HEK293 (cell line): ENCODE data around the gene SLC22A4.

ENCODE experiments used
- CTCF ChIA-PET: fragments of 350-600 bp; formaldehyde crosslinking; extraction: SDS; loops from one replicate; lab custom pipeline; 2021; ENCODE audit warnings: antibody characterized with exemption; lab: Yijun Ruan, JAX
- POLR2A ChIA-PET: fragments of 300-600 bp; formaldehyde crosslinking; extraction: SDS; loops from one replicate; lab custom pipeline; 2020; ENCODE audit warnings: antibody characterized with exemption, inconsistent platforms; lab: Yijun Ruan, JAX
- H3K27ac ChIP-seq: fragments of 200-500 bp; sonication (Bioruptor generic); 2 replicates; pipeline ENCODE4 v1.5.1; 2014; ENCODE audit warnings: low read depth, low read length, control low read depth, inconsistent platforms; ENCODE audit errors: extremely low read depth
- H3K36me3 ChIP-seq, 2 experiments: fragments of 200-500 bp in 1 of 2; sonication (Bioruptor generic) in 1 of 2; 1 replicate in 1 of 2; 2 replicates in 1 of 2; pipeline ENCODE4 v1.5.1; 2014 to 2017; ENCODE audit warnings: inconsistent platforms in 2 of 2, low read length in 2 of 2; ENCODE audit not compliant: control insufficient read depth in 2 of 2, insufficient read depth in 1 of 2
- H3K4me1 ChIP-seq: fragments of 200-500 bp; sonication (Bioruptor generic); 2 replicates; pipeline ENCODE4 v1.5.1; 2014; ENCODE audit warnings: mild to moderate bottlenecking, low read length, inconsistent platforms; ENCODE audit not compliant: control insufficient read depth, insufficient read depth
- H3K4me3 ChIP-seq: 2 replicates; pipeline ENCODE4 v1.5.1; 2011; ENCODE audit warnings: low read depth, mild to moderate bottlenecking, control low read depth, low read length, moderate library complexity
- H3K9me3 ChIP-seq: fragments of 200-500 bp; sonication (Bioruptor generic); 2 replicates; pipeline ENCODE4 v1.5.1; 2014; ENCODE audit warnings: low read depth, low read length, inconsistent platforms; ENCODE audit not compliant: control insufficient read depth, insufficient read depth
- KLF8 ChIP-seq: fragments of 450-650 bp; formaldehyde crosslinking; IDR thresholded peaks from 2 replicates; pipeline ENCODE4 v1.5.1; 2016; ENCODE audit warnings: missing biosample characterization, missing genetic modification characterization
- KLF9 ChIP-seq: fragments of 450-650 bp; formaldehyde crosslinking; IDR thresholded peaks from 2 replicates; pipeline ENCODE4 v1.5.1; 2016; ENCODE audit warnings: missing biosample characterization, missing genetic modification characterization, low read depth
- SP2 ChIP-seq: fragments of 450-650 bp; formaldehyde crosslinking; IDR thresholded peaks from 2 replicates; pipeline ENCODE4 v1.5.1; 2016; ENCODE audit warnings: missing biosample characterization, missing genetic modification characterization
- ZBTB8A ChIP-seq: fragments of 450-650 bp; formaldehyde crosslinking; IDR thresholded peaks from 2 replicates; pipeline ENCODE4 v1.5.1; 2016; ENCODE audit warnings: missing biosample characterization, missing genetic modification characterization
- ZNF132 ChIP-seq: fragments of 450-650 bp; formaldehyde crosslinking; IDR thresholded peaks from 2 replicates; pipeline ENCODE4 v1.5.1; 2017; ENCODE audit warnings: missing biosample characterization, missing genetic modification characterization, borderline replicate concordance
- ZNF146 ChIP-seq: fragments of 450-650 bp; formaldehyde crosslinking; IDR thresholded peaks from 2 replicates; pipeline ENCODE4 v1.5.1; 2016; ENCODE audit warnings: missing biosample characterization, missing genetic modification characterization
- ZNF239 ChIP-seq: fragments of 450-650 bp; formaldehyde crosslinking; IDR thresholded peaks from 2 replicates; pipeline ENCODE4 v1.5.1; 2016; ENCODE audit warnings: missing biosample characterization, missing genetic modification characterization
- ZNF324 ChIP-seq: fragments of 450-650 bp; formaldehyde crosslinking; IDR thresholded peaks from 2 replicates; pipeline ENCODE4 v1.5.1; 2016; ENCODE audit warnings: missing biosample characterization, missing genetic modification characterization
- ZNF558 ChIP-seq: fragments of 450-650 bp; formaldehyde crosslinking; IDR thresholded peaks from 2 replicates; pipeline ENCODE4 v1.5.1; 2016; ENCODE audit warnings: missing biosample characterization, missing genetic modification characterization
- ZNF571 ChIP-seq: fragments of 450-650 bp; formaldehyde crosslinking; IDR thresholded peaks from 2 replicates; pipeline ENCODE4 v1.5.0; 2017; ENCODE audit warnings: missing biosample characterization, missing genetic modification characterization
- ZNF621 ChIP-seq: fragments of 450-650 bp; formaldehyde crosslinking; IDR thresholded peaks from 2 replicates; pipeline ENCODE4 v1.5.1; 2017; ENCODE audit warnings: missing biosample characterization, missing genetic modification characterization
- ZNF785 ChIP-seq: fragments of 450-650 bp; formaldehyde crosslinking; IDR thresholded peaks from 2 replicates; pipeline ENCODE4 v1.5.1; 2016; ENCODE audit warnings: missing biosample characterization, missing genetic modification characterization
- TF ChIP-seq, protein P1 (sequence below): fragments of 450-650 bp; formaldehyde crosslinking; IDR thresholded peaks from 2 replicates; pipeline ENCODE4 v1.5.1; 2017; ENCODE audit warnings: missing biosample characterization, missing genetic modification characterization
- TF ChIP-seq, protein P2 (sequence below): fragments of 450-650 bp; formaldehyde crosslinking; IDR thresholded peaks from 2 replicates; pipeline ENCODE4 v1.5.1; 2016; ENCODE audit warnings: missing biosample characterization, missing genetic modification characterization
- TF ChIP-seq, protein P3 (sequence below): fragments of 450-650 bp; formaldehyde crosslinking; IDR thresholded peaks from 2 replicates; pipeline ENCODE4 v1.5.1; 2016; ENCODE audit warnings: missing biosample characterization, missing genetic modification characterization
- TF ChIP-seq, protein P4 (sequence below): fragments of 450-650 bp; formaldehyde crosslinking; IDR thresholded peaks from 2 replicates; pipeline ENCODE4 v1.5.1; 2016; ENCODE audit warnings: missing biosample characterization, missing genetic modification characterization

SLC22A4 gene

DNA sequence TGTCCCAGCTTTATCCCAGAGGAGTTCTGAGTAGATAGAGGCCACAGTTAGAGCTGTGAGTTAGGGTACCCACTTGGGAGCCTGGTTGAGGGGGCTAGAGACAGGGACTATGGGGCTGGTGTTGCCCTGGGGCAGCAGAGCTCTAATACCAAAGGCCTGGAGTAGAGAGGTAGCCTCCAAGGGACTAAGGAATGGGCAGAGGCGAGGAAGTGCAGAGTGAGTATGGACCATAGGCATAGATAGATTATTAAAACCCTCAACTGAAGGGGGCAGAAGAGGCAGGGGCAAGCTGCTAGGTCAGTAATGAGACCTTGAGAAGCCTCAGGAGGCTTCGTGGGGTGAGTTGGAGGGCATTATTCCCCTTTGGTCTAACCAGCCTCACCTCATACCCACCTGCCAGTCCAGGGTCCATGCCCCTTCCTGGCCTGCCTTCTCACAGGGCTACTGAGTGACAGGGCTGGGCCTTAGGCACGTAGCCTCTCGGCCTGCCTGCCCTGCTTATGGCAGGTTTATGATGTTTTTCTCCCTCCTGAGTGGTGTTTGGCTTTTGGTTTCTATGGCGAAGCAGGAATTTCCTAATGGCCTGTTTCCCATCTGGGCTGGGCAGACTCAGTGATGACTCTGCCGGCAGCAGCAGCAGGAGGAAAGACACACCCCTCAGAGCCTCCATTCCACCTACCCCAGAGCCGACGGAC lies 28.7 kb upstream of the SLC22A4 start (continued):
- TF ChIP-seq, protein P1, sequence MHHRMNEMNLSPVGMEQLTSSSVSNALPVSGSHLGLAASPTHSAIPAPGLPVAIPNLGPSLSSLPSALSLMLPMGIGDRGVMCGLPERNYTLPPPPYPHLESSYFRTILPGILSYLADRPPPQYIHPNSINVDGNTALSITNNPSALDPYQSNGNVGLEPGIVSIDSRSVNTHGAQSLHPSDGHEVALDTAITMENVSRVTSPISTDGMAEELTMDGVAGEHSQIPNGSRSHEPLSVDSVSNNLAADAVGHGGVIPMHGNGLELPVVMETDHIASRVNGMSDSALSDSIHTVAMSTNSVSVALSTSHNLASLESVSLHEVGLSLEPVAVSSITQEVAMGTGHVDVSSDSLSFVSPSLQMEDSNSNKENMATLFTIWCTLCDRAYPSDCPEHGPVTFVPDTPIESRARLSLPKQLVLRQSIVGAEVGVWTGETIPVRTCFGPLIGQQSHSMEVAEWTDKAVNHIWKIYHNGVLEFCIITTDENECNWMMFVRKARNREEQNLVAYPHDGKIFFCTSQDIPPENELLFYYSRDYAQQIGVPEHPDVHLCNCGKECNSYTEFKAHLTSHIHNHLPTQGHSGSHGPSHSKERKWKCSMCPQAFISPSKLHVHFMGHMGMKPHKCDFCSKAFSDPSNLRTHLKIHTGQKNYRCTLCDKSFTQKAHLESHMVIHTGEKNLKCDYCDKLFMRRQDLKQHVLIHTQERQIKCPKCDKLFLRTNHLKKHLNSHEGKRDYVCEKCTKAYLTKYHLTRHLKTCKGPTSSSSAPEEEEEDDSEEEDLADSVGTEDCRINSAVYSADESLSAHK (tag by site-specific recombination): no peak
- peak; percentile 24; the same call in 1 of the 2 replicates for TF ChIP-seq SP2 (tag by site-specific recombination)
- no peak for TF ChIP-seq ZNF239 (tag by site-specific recombination)
- 0 out of 2 replicates have a peak, but pooled peaks have one; percentile 14 for TF ChIP-seq ZBTB8A
- TF ChIP-seq, protein P2, sequence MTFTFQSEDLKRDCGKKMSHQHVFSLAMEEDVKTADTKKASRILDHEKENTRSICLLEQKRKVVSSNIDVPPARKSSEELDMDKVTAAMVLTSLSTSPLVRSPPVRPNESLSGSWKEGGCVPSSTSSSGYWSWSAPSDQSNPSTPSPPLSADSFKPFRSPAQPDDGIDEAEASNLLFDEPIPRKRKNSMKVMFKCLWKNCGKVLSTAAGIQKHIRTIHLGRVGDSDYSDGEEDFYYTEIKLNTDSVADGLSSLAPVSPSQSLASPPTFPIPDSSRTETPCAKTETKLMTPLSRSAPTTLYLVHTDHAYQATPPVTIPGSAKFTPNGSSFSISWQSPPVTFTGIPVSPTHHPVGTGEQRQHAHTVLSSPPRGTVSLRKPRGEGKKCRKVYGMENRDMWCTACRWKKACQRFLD (tag by site-specific recombination): no peak
- TF ChIP-seq KLF9 (tag by site-specific recombination): peak; percentile 23; the same call in 1 of the 2 replicates
- no peak for TF ChIP-seq ZNF621 (tag by site-specific recombination)

DNA sequence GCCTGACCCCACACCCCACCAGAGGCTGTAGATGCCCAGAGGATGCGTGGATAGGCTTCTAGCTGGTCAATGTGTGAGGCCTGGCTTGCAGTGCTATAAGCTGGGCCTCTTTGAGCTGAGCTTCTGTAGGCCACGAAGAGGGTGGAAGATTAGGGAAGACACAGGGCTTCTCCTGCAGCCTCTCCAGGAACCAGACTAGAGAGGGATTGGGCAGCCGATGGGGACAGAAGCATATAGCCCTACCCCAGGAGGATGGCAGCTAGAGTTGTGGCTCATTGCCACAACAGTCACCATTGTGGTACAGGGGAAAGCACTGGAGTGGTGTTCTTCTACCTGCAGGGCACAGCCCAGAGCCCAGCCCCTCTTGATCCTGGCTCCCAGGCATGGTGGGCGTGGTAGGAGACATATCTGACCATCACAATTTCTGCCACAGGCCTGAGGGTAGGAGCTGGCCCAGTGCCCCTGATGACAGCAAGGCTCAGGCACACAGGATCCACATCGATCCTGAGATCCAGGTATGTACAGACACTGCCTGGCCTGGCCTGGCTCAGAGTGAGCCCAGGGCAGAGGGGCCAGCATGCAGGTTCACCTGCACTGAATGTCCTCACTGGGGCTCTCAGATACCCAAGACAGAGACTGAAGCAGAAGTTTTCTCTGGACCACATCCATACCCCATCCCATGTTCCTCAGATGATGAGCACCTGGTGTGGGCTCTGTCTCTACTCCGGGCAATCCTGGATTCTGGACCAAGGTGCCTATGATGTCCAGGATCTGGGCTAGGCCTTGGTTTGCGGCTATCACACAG lies 28.0 kb upstream of the SLC22A4 start:
- TF ChIP-seq ZNF558 (tag by site-specific recombination) (no peak), KLF8 (tag by site-specific recombination) (no peak)
- Histone ChIP-seq H3K36me3 (no peaks in the 10 kb centered on the region), H3K4me3 (no peak overlapping the region), H3K27ac (no peak overlapping the region), H3K9me3 (no peaks in the 10 kb centered on the region), H3K4me1 (no peaks in the 10 kb centered on the region; the same call in 1 of the 2 replicates)
- ChIA-PET POLR2A (no interaction called here), CTCF (interaction anchor here (0.6 to 1.1 kb wide), 2 partner anchors 28 to 31 kb away, joined by 3 to 4 read pairs; no protein-coding TSS in a partner anchor)

DNA sequence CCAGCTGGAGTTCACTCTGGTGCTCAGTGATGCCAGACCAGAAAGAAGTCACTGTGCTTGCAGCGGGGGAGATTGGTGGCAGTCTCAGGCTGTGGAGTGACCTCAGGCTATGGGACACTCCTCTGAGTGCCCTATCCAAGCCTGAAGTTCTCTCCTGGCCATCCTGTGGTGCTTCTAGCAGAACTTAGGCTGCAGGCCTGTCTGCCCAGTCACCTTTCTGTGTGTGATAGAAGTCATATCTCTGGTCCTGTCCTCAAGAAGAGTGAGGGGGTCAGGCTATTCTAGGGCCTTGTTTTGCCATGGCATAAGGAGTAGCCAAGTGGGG lies 27.4 kb upstream of the SLC22A4 start:
- Histone ChIP-seq H3K36me3 (no peaks in the 10 kb centered on the region), H3K27ac (no peak overlapping the region), H3K4me3 (no peak overlapping the region), H3K4me1 (no peaks in the 10 kb centered on the region; the same call in 1 of the 2 replicates), H3K9me3 (no peaks in the 10 kb centered on the region)
- TF ChIP-seq ZNF785 (tag by site-specific recombination) (no peak), ZNF571 (tag by site-specific recombination) (no peak), ZNF324 (no peak), ZNF132 (tag by site-specific recombination) (no peak), ZNF146 (tag by site-specific recombination) (no peak)
- TF ChIP-seq, protein P3, sequence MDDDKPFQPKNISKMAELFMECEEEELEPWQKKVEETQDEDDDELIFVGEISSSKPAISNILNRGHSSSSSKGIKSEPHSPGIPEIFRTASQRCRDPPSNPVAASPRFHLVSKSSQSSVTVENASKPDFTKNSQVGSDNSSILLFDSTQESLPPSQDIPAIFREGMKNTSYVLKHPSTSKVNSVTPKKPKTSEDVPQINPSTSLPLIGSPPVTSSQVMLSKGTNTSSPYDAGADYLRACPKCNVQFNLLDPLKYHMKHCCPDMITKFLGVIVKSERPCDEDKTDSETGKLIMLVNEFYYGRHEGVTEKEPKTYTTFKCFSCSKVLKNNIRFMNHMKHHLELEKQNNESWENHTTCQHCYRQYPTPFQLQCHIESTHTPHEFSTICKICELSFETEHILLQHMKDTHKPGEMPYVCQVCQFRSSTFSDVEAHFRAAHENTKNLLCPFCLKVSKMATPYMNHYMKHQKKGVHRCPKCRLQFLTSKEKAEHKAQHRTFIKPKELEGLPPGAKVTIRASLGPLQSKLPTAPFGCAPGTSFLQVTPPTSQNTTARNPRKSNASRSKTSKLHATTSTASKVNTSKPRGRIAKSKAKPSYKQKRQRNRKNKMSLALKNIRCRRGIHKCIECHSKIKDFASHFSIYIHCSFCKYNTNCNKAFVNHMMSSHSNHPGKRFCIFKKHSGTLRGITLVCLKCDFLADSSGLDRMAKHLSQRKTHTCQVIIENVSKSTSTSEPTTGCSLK (tag by site-specific recombination): no peak
- TF ChIP-seq, protein P4, sequence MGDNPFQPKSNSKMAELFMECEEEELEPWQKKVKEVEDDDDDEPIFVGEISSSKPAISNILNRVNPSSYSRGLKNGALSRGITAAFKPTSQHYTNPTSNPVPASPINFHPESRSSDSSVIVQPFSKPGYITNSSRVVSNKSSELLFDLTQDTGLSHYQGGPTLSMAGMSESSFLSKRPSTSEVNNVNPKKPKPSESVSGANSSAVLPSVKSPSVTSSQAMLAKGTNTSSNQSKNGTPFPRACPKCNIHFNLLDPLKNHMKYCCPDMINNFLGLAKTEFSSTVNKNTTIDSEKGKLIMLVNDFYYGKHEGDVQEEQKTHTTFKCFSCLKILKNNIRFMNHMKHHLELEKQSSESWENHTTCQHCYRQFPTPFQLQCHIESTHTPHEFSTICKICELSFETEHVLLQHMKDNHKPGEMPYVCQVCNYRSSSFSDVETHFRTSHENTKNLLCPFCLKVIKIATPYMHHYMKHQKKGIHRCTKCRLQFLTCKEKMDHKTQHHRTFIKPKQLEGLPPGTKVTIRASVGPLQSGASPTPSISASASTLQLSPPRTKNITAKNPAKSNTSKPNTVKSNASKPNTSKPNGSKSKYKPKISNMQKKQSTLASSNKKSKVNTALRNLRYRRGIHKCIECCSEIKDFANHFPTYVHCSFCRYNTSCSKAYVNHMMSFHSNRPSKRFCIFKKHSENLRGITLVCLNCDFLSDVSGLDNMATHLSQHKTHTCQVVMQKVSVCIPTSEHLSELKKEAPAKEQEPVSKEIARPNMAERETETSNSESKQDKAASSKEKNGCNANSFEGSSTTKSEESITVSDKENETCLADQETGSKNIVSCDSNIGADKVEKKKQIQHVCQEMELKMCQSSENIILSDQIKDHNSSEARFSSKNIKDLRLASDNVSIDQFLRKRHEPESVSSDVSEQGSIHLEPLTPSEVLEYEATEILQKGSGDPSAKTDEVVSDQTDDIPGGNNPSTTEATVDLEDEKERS (tag by site-specific recombination): no peak
- ChIA-PET POLR2A (no interaction called here), CTCF (interaction anchor here (0.6 kb wide), 1 partner anchor 31 kb away, joined by 4 read pairs; no protein-coding TSS in a partner anchor)
